NCI-H1436 (cell line): ENCODE measurements around the gene BOK.

Experiments
- DNase-seq: peaks from one replicate; lab custom pipeline; 2025; lab: John Stamatoyannopoulos, UW

BOK gene

DNA sequence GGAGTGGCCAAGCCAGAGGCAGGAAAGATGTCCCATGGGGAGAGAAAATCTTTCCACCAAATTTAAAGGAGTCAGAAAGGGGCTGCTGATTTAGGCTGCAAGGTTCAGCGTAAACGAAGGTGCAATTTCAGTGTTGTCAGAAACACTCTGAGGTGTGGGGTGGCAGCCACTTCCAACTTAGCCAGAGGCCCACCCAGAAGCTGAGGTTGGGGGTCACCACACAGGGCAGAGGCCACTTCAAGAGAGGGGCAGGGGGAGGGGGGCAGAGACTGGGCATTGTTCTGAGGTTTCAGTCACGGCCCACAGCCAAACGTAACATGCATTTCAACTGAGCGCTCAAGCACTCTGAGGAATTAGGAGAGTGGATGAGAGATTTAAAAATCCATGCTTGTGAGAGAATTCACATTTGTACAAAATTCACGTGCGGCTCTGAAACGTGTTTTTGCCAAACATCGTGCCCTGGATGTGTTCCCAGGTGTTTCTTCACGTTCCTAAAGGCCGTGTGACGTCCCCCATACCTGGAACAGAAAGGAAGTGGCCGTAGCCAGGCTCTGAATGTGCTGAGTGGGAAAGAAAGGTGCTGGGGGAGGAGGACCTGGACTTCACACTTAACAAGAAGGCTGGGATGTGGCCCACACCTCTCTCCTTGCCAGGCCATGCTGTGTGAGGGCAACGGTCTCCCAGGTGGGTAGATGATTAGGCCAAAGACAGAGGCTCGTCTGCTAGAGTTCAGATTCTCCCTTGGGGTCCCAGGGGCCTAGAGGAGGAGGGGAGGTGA is 19.5 kb upstream of the BOK start:
- no peak for DNase-seq

GRCh38 chr2:241539616-241540374 is 18.8 kb upstream of the BOK start:
- no peak for DNase-seq

DNA sequence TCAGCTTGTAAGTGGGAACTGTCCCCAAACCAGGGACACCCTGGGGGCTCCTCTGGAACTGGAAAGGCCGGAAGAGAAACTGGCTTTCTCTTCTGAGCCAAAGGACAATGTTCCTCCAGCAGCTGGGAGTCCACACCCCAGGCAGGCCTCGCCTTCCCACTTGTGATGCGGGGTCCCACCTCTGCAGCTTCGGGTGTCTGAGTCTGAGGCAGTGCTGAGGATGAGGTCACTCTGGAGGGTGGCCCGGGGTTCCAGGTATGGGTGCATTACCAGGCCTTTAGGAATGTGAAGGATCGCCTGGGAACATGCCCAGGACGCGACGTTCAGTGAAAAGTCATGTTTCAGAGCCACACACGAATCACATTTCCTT is 18.2 kb upstream of the BOK start:
- DNase-seq, result no peak

DNA sequence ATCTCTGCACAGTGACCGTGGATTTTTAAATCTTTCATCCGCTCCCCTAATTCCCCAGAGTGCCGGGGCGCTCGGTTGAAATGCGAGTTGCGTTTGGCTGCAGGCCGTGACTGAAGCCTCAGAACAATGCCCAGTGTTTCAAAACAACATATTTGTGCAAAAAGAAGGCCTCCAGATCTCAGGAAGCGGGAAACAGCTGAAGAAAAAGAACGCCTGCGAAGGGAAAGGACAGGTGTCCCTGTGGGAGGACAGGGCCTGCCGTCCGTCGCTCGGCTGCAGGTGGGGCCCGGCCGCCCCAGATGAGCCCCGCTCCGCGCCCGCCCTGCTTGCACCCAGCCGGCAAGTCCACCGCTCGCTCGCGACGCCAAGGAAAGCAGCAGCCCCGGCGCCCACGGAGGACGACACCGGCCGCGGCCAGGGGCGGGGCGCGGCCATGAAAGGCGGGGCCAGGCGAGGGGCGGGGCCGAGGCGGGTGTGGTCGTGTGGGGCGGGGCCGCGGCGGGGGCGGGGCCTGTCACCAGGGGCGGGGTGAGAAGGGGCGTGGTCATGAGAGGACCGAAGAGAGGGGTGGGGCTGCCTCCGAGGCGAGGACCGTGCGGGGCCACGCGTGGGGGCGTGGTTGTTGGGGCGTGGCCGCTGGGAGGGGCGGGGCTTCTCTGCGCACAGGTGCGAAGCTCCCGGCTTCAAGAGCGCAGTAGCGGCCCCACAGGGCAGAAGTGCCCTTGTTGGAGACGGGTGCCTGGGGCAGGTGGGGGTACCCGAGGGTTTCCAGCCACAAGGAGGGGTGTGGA is 17.6 kb upstream of the BOK start:
- peak; percentile 42 for DNase-seq

- DNase-seq, result no peak
These were observed 16.8 kb upstream of the BOK start for GRCh38 chr2:241541564-241542277.

DNA sequence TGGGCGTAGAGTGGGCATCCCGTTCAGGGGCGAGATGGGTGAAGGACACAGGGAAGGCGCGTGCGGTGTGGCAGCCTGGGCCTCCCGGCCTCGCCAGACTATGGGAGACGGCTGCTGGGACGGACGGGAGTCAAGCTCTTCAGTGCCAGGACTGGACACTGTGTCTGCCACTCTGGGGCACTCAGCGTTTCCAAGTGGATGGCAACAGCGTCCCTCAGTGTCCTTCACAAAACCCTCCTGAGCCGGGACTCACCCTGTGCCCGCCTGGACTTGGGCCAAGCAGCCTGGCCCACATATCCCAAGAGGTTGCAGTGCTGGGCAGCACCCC is 16.3 kb upstream of the BOK start:
- no peak for DNase-seq

DNA sequence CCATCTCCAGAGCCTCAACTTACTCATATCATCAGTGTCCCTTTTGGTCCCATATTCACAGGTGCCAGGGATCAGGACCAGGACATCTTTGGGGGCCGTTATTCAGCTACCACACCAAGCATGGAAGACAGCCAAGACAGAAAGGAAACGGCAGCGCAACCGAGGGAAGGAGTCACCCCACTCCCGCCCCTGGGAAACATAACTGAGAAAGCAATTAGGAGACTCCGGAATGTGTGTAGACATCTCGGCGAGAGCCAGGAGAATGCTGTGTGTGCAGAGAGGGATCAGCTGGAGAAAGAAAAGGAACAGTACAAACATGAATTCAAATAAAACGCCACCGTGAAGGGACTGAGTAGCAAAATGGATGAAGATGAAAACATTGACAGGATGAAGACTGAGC is 13.4 kb upstream of the BOK start:
- no peak for DNase-seq

DNA sequence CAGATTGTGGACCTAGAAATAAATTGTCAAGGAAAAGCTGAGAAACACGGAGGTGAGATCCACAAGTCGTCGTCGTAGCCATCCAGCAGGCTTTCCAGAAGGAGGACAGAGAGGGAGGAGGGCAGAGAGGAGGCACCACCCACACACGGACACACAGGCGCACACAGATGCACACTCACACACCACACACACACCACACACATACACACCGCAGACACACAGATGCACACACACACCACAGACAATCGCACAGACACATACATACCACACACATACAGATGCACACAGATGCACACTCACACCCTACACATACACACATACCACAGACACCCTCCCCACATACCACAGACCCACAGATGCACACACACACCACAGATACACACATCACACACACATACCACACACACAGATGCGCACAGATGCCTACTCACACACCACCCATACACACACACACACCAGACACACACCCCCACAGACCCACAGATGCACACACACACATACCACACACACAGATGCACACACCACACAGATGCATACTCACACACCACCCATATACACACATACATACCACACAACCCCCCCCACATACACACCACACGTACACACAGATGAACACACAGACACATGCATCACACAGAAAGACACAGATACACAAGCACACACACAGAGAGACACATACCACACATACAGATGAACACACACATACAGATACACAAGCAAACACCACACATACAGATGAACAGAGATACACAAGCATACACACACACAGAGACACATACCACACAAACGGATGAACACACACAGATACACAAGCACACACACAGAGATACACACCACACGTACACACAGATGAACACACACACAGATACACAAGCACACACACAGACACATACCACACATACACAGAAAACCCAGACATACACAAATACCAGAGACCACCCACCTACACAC is 12.7 kb upstream of the BOK start:
- no peak for DNase-seq

DNA sequence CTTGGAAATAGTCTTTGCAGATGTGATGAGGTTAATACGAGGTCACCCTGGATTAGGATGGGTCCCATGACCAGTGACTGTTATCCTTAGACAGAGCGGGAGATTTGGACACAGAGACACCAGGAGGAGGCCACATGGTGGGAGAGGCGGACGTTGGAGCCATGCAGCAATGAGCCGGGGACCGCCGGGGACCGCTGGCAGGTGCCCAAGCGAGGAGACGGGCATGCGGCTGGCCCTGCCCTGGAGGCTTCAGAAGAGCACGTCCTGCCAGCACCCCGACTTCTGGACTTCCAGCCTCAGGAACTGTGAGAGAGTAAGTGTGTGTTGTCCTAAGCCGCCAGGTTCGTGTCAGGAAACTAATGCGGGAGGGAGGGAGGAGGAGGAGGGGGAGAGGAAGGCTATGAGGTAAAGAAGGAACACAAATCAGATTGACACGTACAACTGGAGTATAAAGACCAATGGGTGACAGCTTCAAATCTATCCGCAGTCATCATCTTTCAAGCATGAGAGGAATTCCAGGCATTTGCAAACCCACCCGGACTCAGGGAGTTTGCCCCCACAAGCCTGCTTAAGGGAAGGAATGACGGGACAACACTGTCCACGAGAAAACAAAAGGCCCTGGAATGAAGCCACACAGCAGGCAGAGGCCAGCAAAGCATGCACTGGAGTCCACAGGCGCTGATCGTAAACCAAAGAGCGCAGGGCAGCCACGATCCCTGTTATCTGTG is 11.6 kb upstream of the BOK start:
- DNase-seq, result no peak

GRCh38 chr2:241547781-241548450 is 10.6 kb upstream of the BOK start:
- no peak for DNase-seq

DNA sequence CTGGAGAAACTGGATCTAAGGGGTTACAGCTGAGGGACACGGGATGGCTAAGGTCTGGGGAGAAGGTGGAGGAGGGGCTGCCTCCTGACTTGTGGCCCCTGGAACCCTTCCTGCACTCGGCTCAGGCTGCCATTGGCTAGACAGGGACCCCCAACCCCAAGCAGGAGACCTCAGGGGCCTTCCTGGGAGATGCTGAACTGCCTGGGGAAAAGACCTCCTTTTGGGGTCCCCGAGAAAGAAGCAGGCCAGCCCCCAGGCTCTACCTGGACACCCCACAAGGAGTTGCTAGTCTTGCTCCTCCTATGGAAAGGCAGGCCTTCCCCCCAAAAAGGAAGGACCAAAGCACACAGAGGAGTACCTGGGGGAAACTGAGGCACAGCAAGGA is 10.1 kb upstream of the BOK start:
- no peak for DNase-seq

- no peak for DNase-seq
These were observed 7.6 kb upstream of the BOK start for GRCh38 chr2:241550616-241551580.

- DNase-seq, result no peak
These were observed 6.9 kb upstream of the BOK start for GRCh38 chr2:241551599-241551997.

- no peak for DNase-seq
These were observed 6.4 kb upstream of the BOK start for GRCh38 chr2:241551998-241552737.

- no peak for DNase-seq
These were observed 5.1 kb upstream of the BOK start for GRCh38 chr2:241553512-241553830.

DNA sequence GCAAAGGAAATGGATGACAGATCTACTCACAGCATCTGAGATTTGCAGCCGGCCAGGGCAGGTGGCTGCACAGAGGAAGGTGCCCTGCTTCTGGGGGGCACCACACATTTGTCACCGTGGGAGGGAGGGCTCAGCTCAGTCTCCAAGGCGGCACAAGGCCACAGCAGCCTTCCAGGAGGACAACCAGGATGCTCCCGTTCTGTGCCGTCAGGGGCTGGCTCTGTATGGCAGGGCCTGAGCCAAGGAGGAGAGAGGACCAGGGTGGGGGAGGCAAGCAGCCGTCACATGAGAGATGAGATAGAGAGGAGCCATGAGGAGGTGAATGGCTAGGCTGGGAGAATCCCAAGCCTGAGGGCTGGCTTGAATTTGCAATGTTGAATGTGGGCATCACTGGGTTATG is 4.6 kb upstream of the BOK start:
- no peak for DNase-seq

DNA sequence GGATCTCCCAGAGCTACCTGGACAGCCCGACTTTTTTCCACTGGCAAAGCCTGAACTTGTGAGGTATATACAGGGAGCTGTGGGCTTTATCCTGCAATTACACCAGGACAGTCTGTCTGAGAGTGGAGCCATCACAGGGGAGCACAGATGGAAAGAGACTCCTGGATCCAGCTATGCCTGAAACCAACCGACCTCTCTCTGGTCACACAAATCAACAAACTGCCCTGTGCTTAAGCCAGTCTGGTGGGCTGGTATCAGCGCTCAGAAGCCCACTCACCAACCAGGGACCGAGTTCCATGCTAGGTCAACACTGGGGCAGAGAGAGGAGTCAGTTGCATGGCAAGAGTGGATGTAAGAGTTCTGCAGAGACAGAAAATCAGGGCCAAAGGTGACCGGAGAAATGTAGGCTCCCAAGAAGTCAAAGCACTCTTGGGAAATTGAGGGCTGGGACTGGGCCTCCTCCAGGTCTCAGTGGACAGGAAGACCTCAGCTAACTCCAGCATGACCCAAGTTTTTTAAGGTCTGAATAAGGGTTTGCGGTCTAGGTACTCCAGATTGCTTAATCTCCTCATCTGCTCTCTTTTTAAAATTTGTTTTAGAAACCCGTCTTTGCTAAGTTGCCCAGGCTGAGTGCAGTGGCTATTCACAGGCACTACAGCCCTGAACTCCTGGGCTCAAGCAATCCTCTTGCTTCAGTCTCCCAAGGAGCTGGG is 3.8 kb upstream of the BOK start:
- no peak for DNase-seq

DNA sequence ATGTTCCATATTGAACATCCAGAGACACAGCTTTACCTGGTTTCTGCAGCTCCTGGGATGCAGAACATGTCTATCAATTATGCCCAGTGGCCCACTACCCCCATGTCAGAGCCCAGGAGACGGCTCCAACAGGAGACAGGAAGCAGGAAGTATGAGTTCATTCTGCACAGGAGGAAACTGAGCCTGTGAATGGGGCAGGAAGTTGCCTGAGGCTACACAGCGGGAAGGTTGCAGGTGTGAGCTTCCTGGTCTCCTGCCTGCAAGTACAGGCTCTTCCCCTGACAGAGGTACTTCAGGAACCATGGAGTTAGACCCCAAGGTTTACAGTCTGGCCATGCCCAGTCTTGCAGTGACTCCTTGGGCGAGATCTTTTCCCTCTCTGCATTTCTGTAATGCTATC is 2.8 kb upstream of the BOK start:
- no peak for DNase-seq
